Heart right ventricle (tissue), 16 donors: ENCODE results near the gene IRAK3. TPM values are rescaled to one million over a fixed set of nuclear protein-coding genes. Genes with fewer than 3 reads are reported as not detected.

Experiments
- ATAC-seq, 8 donors: fragments of 200-7000 bp; cut with Tn5 transposase; one replicate each; pipeline ENCODE4 v1.9.1; 2020; ENCODE audit warnings: mild to moderate bottlenecking in 8 of 8, moderate library complexity in 8 of 8, moderate number of reproducible peaks in 1 of 8
- DNase-seq, 2 donors: peaks; one replicate each; pipeline ENCODE4 v3.0.0-alpha.2; 2020
- H3K27ac ChIP-seq, 10 donors: fragments of 200-600 bp; sonication (generic) in 2 of 10; one replicate each; pipeline versions ENCODE4 v1.5.0 to v1.8.0; 2020 to 2022; ENCODE audit warnings: mild to moderate bottlenecking in 3 of 10
- H3K27me3 ChIP-seq, 7 donors: fragments of 200-600 bp; one replicate each; pipeline ENCODE4 v1.8.0; 2021 to 2022; ENCODE audit warnings: mild to moderate bottlenecking in 2 of 7
- H3K36me3 ChIP-seq, 9 donors: fragments of 200-600 bp; sonication (generic) in 1 of 9; one replicate each; pipeline versions ENCODE4 v1.5.0 to v1.8.0; 2020 to 2022; ENCODE audit warnings: mild to moderate bottlenecking in 2 of 9
- H3K4me1 ChIP-seq, 9 donors: fragments of 200-600 bp; sonication (generic) in 1 of 9; one replicate each; pipeline versions ENCODE4 v1.5.0 to v1.8.0; 2020 to 2022; ENCODE audit warnings: mild to moderate bottlenecking in 4 of 9
- H3K4me3 ChIP-seq, 10 donors: fragments of 200-600 bp; sonication (generic) in 2 of 10; one replicate each; pipeline versions ENCODE4 v1.5.0 to v1.8.0; 2020 to 2022; ENCODE audit warnings: mild to moderate bottlenecking in 7 of 10, moderate library complexity in 2 of 10
- H3K9me3 ChIP-seq, 11 donors: fragments of 200-600 bp in 10 of 11; sonication (generic) in 2 of 11; one replicate each; pipeline versions ENCODE4 v1.5.0 to v1.8.0; 2013 to 2022; ENCODE audit warnings: mild to moderate bottlenecking in 2 of 11, control low read depth in 1 of 11, moderate library complexity in 1 of 11
- CTCF ChIP-seq, 9 donors: fragments of 200-600 bp; sonication (generic) in 2 of 9; IDR thresholded peaks; one replicate each; pipeline versions ENCODE4 v1.5.0 to v1.8.0; 2021 to 2022; ENCODE audit warnings: antibody characterized with exemption in 9 of 9, mild to moderate bottlenecking in 5 of 9, moderate library complexity in 1 of 9
- WGBS, 2 donors: extraction: QIAGEN DNeasy Blood & Tissue Kit; methylation state at CpG; one replicate each; pipeline ENCODE4 v1.1.7; 2013; ENCODE audit warnings: inconsistent platforms in 1 of 2; 5-methylcytosine and 5-hydroxymethylcytosine counted together
- intact Hi-C, 10 donors: fragments of 100-400 bp; cut with DNase I; formaldehyde crosslinking; loops; one replicate each; pipeline versions ENCODE4 v1.11.1 to v1.14.2; 2022
- polyA plus RNA-seq, 2 donors: library from polyadenylated mRNA; stranded (reverse); fragments of 200-250 nt; gene quantifications; one replicate each; pipeline ENCODE4 v1.2.3, GENCODE V29; 2013
- total RNA-seq, 10 donors: library from RNA; stranded (reverse); fragmentation: NEBNext Ultra II Directional in 3 of 10; extraction: Animal tissue kit (Norgen Biotek cat#: 25700) in 3 of 10; gene quantifications; one replicate each; pipeline versions ENCODE4 v1.2.1 to v1.2.4, GENCODE V29; 2021 to 2023
- donor health status: Arrhythmogenic right ventricular cardiomyopathy.
- donor health status: ischemic (EF 13 %, LVEDD 7.1; RV severe dilation, severe dysfunction).
- donor health status: healthy with polysubstance abuse.
- donor health status: DM: no; HTN: yes; CAD: no.
- donor health status: DM: no; HTN: no; CAD: no.
- donor health status: ischemic (EF 25% LVEDD 6.9; RV normal size, moderate dysfunction).
- donor health status: ischemic (EF 25% LVEDD 5.7; RV mildly dilated, moderate dysfunction).
- donor health status: healthy.
- donor health status: DM: yes; HTN: yes; CAD: no.
- donor health status: Ischemic cardiomyopathy.
- donor health status: ischemic (EF 35%, LVEDD 5.7; RV mildly dilated, moderate dysfunction).
- donor health status: nonischemic (EF 11% LVEDD 7.7; RV severe dilation, severe dysfunction).
- donor health status: DM: yes; HTN: yes; CAD: no.
- donor health status: PGD.
- donor health status: ischemic (EF 29% LVEDD 5.4; RV normal size, mild dysfunction).
- donor health status: nonischemic (EF 23%, LVEDD 6.1; RV moderate dilation, normal function).

Gene IRAK3
- total and polyA plus RNA-seq, 12 donors = 2.8 to 9.3 (median 4.3) TPM

- H3K4me3 ChIP-seq = no peak overlapping the region
- H3K36me3 ChIP-seq = peaks cover 0 to 98% (median 18%) of the 10 kb centered on the region in 9 donors
- ATAC-seq (no peak), DNase-seq (no peak)
- intact Hi-C loops = loop anchor here in 4 of 10 donors (10.0 kb wide), 4 partner anchors 92 to 262 kb away; partner anchors contain the start of gene HELB (in 1 of the 4)
- H3K27ac ChIP-seq = peak overlapping the region in 6 of 10 donors; percentile 1 to 83 (median 55)
- no peak for TF ChIP-seq CTCF (IDR thresholded peaks at IDR 0.05)
- H3K27me3 ChIP-seq = no peaks in the 10 kb centered on the region
- H3K4me1 ChIP-seq = peaks cover 0 to 49% (median 26%) of the 10 kb centered on the region in 9 donors
- peaks cover 0 to 29% (median 16%) of the 10 kb centered on the region in 11 donors for H3K9me3 ChIP-seq
Observed at GRCh38 chr12:66142826-66143225, 46.2 kb upstream of the IRAK3 start.

- intact Hi-C loops = loop anchor here in 4 of 10 donors (2.0 to 10.0 kb wide), 5 partner anchors 25 to 261 kb away; partner anchors contain the start of genes HELB (in 1 of the 4) and TMBIM4 (in 1 of the 4)
Observed at GRCh38 chr12:66143868-66144267, 45.1 kb upstream of the IRAK3 start.

GRCh38 chr12:66144791-66145754 lies 43.9 kb upstream of the IRAK3 start:
- peak in 8 of 9 donors; percentile 42 to 78 (median 71) for TF ChIP-seq CTCF (IDR thresholded peaks at IDR 0.05)
- intact Hi-C loops = loop anchor here in 5 of 10 donors (2.0 to 10.0 kb wide), 6 partner anchors 24 to 262 kb away; partner anchors contain the start of genes HELB (in 1 of the 5) and TMBIM4 (in 1 of the 5)
- Histone ChIP-seq H3K27ac (peak overlapping the region in 8 of 10 donors; percentile 38 to 83 (median 72)), H3K4me3 (peak overlapping the region in 1 of 10 donors; percentile 13), H3K9me3 (peaks cover 0 to 23% (median 16%) of the 10 kb centered on the region in 11 donors), H3K27me3 (no peaks in the 10 kb centered on the region), H3K36me3 (peaks cover 0 to 91% (median 18%) of the 10 kb centered on the region in 9 donors), H3K4me1 (peaks cover 0 to 50% (median 26%) of the 10 kb centered on the region in 9 donors)
- peak; percentile 72 to 89 (median 84) for ATAC-seq
- 37 to 50% methylated on average over 7 of the region's 7 CpGs for WGBS, 2 donors
- DNase-seq = peak in 1 of 2 donors; percentile 58

More at GRCh38 chr12:66143868-66144267, 45.1 kb upstream of the IRAK3 start:
- H3K27me3 ChIP-seq = no peaks in the 10 kb centered on the region
- peaks cover 0 to 29% (median 16%) of the 10 kb centered on the region in 11 donors for H3K9me3 ChIP-seq
- H3K36me3 ChIP-seq = peaks cover 0 to 96% (median 18%) of the 10 kb centered on the region in 9 donors
- ATAC-seq (peak; percentile 75 to 91 (median 87)), DNase-seq (no peak)
- peak overlapping the region in 8 of 10 donors; percentile 38 to 83 (median 72) for H3K27ac ChIP-seq
- no peak overlapping the region for H3K4me3 ChIP-seq
- no peak for TF ChIP-seq CTCF (IDR thresholded peaks at IDR 0.05)
- peaks cover 0 to 49% (median 26%) of the 10 kb centered on the region in 9 donors for H3K4me1 ChIP-seq
- 64 to 74% methylated on average over 1 of the region's 1 CpG for WGBS, 2 donors
